GM12865 (cell line): ENCODE measurements around the gene NSUN3.

ENCODE experiments used
- DNase-seq: peaks from one replicate; pipeline ENCODE4 v3.0.0; 2010; ENCODE audit warnings: low read depth
- H3K4me3 ChIP-seq: 2 replicates; pipeline ENCODE4 v1.5.1; 2011; ENCODE audit warnings: mild to moderate bottlenecking, low read depth, low read length, control low read depth
- CTCF ChIP-seq: IDR thresholded peaks from 2 replicates; pipeline ENCODE4 v1.5.1; 2011; ENCODE audit warnings: low read length, control low read depth, low read depth, inconsistent platforms; ENCODE audit not compliant: insufficient read depth; ENCODE audit errors: missing control alignments

The NSUN3 gene

DNA sequence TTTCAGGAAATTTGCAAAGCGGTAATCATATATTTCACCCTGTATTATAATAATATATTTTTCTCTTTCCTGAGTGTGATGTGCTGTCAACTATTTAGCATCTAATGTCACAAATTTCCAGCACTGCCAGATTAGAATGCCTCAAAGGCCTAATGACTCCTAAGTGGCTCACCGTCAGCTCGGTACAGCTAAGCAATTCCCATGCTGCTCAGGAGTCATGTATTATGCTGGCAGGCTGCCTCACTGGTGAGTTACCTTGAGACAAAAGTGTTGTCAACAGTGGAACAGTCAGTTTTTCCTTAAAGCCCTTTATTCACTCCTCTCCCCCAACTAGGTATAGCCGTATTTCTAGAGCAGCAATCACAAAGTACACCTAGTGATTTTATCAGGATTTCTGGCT lies 83.6 kb downstream of the NSUN3 start:
- no peak for DNase-seq
- TF ChIP-seq CTCF: no peak
- H3K4me3 ChIP-seq: no peak overlapping the region

- no peak overlapping the region for H3K4me3 ChIP-seq
- no peak for TF ChIP-seq CTCF
Measured at GRCh38 chr3:94147012-94147411, 84.2 kb downstream of the NSUN3 start.

DNA sequence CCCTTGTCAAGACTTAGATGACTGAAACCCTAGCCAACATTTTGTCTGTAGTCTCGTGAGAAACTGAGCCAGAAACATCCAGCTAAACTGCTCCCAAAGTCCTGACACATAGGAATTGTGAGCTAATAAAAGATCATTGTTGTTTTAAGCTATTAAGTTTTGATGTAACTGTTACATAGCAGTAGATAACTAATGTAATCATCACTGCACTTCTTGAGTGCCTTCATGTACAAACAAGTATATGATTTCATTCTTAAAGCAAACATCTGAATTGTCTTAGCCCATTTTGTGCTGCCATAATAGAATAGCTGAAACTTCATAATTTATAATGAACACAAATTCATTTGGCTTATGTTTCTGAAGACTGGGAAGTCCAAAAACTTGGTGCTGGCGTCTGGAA lies 87.3 kb downstream of the NSUN3 start:
- DNase-seq: no peak
- no peak overlapping the region for H3K4me3 ChIP-seq
- TF ChIP-seq CTCF: no peak

More at GRCh38 chr3:94147012-94147411, 84.2 kb downstream of the NSUN3 start:
- DNase-seq: no peak

- H3K4me3 ChIP-seq: no peak overlapping the region
- TF ChIP-seq CTCF: no peak
- no peak for DNase-seq
Measured at GRCh38 chr3:94156626-94157025, 93.8 kb downstream of the NSUN3 start.

GRCh38 chr3:94158512-94158911 lies 95.7 kb downstream of the NSUN3 start:
- no peak for TF ChIP-seq CTCF
- no peak overlapping the region for H3K4me3 ChIP-seq
- no peak for DNase-seq

- TF ChIP-seq CTCF: no peak
- no peak for DNase-seq
- no peak overlapping the region for H3K4me3 ChIP-seq
Measured at GRCh38 chr3:94159062-94159828, 96.4 kb downstream of the NSUN3 start.

DNA sequence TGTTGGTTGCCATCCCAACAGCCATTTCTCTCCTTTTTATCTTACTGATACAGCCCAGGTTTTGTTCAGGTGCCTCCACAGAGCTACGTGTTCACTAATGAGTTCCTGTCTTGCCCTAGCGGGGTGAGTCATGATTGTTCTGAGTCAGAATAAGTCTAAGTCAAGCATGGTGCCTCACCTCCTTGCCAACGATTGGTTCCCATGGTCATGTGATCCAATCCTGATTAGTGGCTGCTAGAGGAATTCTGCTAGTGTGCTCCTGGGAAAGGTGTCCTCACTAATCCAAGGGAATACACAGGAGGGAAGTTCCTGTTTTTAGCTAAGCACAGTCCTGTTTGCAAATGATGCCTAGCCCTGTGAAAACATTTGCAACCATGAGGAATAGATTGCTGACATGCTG lies 99.8 kb downstream of the NSUN3 start:
- DNase-seq: peak; percentile 13
- TF ChIP-seq CTCF: no peak
- H3K4me3 ChIP-seq: no peak overlapping the region
